ENCODE measurements around the gene SRCIN1. TPM values are rescaled to one million over a fixed set of nuclear protein-coding genes. Genes with fewer than 3 reads are reported as not detected.
"Not testable (repeated sequence)": the region's sequence is repeated elsewhere in the genome, so short reads cannot be mapped to it uniquely, and the experiment has no call there.

SRCIN1 gene
- total RNA-seq, 1 donor from 2014 or later, result 2.1 TPM

DNA sequence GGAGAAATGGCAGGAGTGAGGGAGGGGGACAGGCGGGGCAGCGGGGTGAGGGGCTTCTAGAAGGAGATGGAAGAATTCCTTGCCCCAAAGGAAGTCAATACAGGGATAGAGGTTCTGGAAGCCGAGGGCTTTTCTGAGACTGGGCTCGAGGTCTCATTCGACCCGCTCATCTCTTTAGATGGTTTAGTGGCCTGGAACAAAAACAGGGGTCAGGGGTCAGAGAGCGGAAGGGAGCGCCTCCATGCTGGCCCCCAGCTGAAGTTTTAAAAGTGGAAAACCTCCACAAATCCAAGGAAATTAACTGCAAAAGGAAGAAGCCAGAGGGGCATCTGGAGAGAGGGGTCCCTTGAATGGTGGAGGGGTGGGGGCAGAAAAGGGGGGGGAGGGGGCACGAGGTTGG, 72.5 kb downstream of the SRCIN1 start:
- Histone ChIP-seq H3K36me3 (no peaks in the 10 kb centered on the region), H3K4me1 (no peaks in the 10 kb centered on the region), H3K9me3 (no peaks in the 10 kb centered on the region), H3K27me3 (peaks cover 25% of the 10 kb centered on the region), H3K27ac (no peak overlapping the region), H3K4me3 (no peak overlapping the region)
- DNase-seq (no peak), ATAC-seq (no peak)
- intact Hi-C loops (cut with DNase I), result no loop called here
- TF ChIP-seq, protein P1, sequence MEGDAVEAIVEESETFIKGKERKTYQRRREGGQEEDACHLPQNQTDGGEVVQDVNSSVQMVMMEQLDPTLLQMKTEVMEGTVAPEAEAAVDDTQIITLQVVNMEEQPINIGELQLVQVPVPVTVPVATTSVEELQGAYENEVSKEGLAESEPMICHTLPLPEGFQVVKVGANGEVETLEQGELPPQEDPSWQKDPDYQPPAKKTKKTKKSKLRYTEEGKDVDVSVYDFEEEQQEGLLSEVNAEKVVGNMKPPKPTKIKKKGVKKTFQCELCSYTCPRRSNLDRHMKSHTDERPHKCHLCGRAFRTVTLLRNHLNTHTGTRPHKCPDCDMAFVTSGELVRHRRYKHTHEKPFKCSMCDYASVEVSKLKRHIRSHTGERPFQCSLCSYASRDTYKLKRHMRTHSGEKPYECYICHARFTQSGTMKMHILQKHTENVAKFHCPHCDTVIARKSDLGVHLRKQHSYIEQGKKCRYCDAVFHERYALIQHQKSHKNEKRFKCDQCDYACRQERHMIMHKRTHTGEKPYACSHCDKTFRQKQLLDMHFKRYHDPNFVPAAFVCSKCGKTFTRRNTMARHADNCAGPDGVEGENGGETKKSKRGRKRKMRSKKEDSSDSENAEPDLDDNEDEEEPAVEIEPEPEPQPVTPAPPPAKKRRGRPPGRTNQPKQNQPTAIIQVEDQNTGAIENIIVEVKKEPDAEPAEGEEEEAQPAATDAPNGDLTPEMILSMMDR (IDR thresholded peaks at IDR 0.05), result no peak

DNA sequence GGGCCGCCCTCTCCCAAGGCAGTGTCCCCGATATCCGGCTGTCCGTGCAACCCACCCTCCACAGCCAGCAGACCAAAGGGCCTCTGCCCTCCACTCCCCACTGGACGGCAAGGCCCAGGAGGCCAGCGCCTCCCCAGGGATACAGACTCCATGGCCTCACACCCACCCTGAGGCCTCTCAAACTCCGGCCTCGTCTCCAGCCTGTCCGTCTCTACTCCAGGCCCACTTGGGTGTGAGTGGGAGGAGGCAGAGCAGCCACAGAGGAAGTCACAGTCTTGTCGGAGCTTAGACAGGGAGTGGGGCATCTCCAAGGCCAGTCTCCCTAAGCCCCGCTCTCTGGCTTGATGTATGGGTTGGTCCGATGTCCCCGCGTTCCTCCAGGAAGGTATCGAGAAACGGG, 73.3 kb downstream of the SRCIN1 start:
- Histone ChIP-seq H3K9me3 (no peaks in the 10 kb centered on the region), H3K36me3 (no peaks in the 10 kb centered on the region), H3K27me3 (peaks cover 25% of the 10 kb centered on the region), H3K4me1 (no peaks in the 10 kb centered on the region), H3K27ac (no peak overlapping the region), H3K4me3 (no peak overlapping the region)
- intact Hi-C loops (cut with DNase I), result no loop called here
- ATAC-seq, result peak; percentile 22
- TF ChIP-seq, protein P1 (IDR thresholded peaks at IDR 0.05), result no peak
- no peak for DNase-seq

DNA sequence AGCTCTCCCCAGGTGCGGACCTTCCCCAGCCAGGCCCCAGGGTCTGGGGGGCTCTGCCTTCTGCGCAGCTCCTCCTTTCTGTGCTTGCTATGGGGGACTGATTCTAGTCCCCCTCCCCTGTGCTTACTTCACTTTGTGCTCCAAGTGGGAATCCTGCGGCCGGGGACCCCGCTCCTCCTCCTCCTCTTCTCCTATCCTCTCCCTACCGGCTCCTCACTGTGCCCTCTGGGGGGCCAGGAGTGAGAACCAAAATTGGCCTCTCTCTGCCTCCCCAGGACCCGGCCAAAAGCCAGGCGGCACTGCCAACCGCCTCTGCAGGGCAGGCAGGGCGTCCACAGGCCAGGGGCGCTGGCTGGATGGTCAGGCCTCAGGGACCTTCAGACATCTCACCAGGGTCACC, 74.0 kb downstream of the SRCIN1 start:
- H3K9me3 ChIP-seq; ATAC-seq; H3K36me3 ChIP-seq; H3K4me1 ChIP-seq; intact Hi-C loops (cut with DNase I); H3K4me3 ChIP-seq; DNase-seq; H3K27ac ChIP-seq: not testable (repeated sequence)
- peaks cover 21% of the 10 kb centered on the region for H3K27me3 ChIP-seq

DNA sequence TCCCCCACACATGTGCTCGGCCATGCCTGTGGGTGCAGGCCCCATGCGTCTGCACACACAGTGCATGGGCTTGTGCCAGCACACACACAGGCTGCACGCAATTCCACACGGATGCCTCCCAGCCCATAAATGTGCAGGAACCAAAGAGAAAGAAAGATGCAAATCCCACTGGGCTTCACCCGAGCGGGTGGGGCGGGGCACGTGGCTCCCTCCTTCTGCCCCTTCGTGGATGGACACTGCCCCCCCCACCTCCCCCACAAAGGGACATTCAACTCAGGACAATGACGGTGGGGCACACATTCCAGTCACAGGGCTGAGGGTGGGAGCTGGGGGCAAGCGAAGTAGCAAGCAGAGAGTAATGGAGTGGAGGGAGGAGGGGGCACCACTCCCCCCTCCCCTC, 74.9 kb downstream of the SRCIN1 start:
- H3K36me3 ChIP-seq; intact Hi-C loops (cut with DNase I); H3K27ac ChIP-seq; DNase-seq; ATAC-seq; H3K4me1 ChIP-seq; H3K9me3 ChIP-seq; H3K4me3 ChIP-seq: not testable (repeated sequence)
- H3K27me3 ChIP-seq, result peaks cover 12% of the 10 kb centered on the region

DNA sequence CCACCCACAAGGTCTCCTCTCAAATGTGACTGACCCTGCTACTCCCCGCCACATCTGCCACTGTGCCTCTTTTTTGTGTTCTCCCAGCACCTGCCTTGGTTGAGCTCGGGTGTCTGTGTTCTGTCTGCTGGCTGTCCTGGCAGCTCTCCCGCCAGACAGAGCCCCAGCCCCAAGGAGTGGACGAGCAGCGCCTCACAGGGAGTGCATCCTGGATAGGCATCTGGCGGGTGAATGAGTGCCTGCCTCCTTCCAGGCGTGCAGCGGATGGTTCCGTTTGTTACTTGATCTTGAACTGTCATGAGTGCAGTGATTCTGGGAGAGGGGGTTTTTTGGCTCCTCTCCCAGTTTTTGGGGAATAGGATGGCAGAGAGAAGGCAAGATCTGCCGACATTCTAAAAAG, 77.6 kb downstream of the SRCIN1 start:
- intact Hi-C loops (cut with DNase I); H3K4me1 ChIP-seq; H3K27ac ChIP-seq; DNase-seq; H3K4me3 ChIP-seq; ATAC-seq; H3K9me3 ChIP-seq; H3K36me3 ChIP-seq: not testable (repeated sequence)
- peaks cover 11% of the 10 kb centered on the region for H3K27me3 ChIP-seq

DNA sequence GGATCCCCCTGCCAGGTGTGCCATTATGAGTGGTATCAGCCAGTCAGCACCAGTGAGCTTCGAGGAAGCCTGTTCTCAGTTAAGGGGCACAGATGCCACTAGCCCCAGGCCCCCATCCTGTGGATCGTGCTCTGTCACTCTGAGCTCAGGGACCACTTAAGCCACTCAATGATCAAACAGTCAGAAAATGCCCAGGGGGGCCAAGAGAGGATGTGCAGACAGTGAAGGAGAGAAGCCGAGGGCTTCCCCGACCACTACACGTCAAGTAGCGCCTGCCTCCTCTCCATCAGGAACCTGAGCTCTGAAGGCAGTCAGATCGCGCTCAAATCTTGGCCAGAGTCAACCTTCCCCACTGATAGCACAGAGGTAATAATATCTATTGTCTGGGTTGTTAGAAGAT, 79.2 kb downstream of the SRCIN1 start:
- H3K36me3 ChIP-seq; H3K4me1 ChIP-seq; ATAC-seq; intact Hi-C loops (cut with DNase I); H3K9me3 ChIP-seq; H3K4me3 ChIP-seq; H3K27ac ChIP-seq; DNase-seq: not testable (repeated sequence)
- peaks cover 11% of the 10 kb centered on the region for H3K27me3 ChIP-seq

DNA sequence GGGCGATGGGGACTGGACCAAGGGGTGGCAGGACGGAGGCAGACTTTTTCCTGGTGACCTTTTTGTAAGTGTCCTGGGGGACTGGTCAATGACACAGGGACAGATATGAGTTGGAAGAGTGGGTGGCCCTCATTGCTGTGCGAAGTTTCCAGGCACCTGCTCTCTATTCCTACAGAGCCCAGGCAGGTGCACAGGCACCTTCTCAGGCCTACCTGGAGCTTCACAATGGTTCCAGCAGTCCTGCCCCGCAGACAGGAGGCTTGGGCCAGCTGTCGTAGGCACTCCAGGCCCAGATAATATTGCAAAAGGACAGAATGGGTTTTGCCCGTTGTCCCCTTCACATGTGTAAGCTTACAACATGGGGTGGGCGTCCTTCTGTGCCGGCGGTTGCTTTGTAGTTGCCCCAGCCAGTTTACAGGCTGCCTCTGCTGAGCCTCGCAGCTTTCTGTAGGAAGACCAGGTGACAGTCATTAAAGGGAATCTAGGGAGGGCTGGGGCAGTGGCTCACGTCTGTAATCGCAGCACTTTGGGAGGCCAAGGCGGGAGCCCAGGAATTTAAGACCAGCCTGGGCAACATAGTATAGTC, 93.2 kb downstream of the SRCIN1 start:
- Histone ChIP-seq H3K36me3 (peaks cover 3% of the 10 kb centered on the region), H3K9me3 (no peaks in the 10 kb centered on the region), H3K4me3 (no peak overlapping the region), H3K27me3 (peaks cover 6% of the 10 kb centered on the region), H3K27ac (no peak overlapping the region), H3K4me1 (no peaks in the 10 kb centered on the region)
- TF ChIP-seq, protein P1 (IDR thresholded peaks at IDR 0.05), result no peak
- intact Hi-C loops (cut with DNase I), result no loop called here
- no peak for ATAC-seq
- DNase-seq, result no peak

All from upper lobe of right lung (tissue), 1 donor.